Mononuclear cell (primary cell): ENCODE data around the gene DGKD. TPM values are rescaled to one million over a fixed set of nuclear protein-coding genes. Genes with fewer than 3 reads are reported as not detected.

Experiments used
- H3K27me3 ChIP-seq: 2 replicates; pipeline ENCODE4 v1.6.0; 2011; ENCODE audit warnings: low read length, control low read depth; ENCODE audit not compliant: insufficient read depth
- H3K4me1 ChIP-seq: 2 replicates; pipeline ENCODE4 v1.5.1; 2011; ENCODE audit warnings: mild to moderate bottlenecking, low read length, control low read depth; ENCODE audit not compliant: insufficient read depth
- H3K4me3 ChIP-seq: 2 replicates; pipeline ENCODE4 v1.5.1; 2011; ENCODE audit warnings: mild to moderate bottlenecking, low read length, moderate library complexity
- H3K9me3 ChIP-seq: 2 replicates; pipeline ENCODE4 v1.5.1; 2011; ENCODE audit warnings: low read depth, mild to moderate bottlenecking, control low read depth, low read length
- total RNA-seq: library from RNA; depleted of rRNA; stranded (reverse); fragments of >200 nt; gene quantifications from one replicate; pipeline ENCODE4 v1.2.3, GENCODE V29; 2012

DGKD gene
- total RNA-seq, 1 donor: 71.8 TPM

DNA sequence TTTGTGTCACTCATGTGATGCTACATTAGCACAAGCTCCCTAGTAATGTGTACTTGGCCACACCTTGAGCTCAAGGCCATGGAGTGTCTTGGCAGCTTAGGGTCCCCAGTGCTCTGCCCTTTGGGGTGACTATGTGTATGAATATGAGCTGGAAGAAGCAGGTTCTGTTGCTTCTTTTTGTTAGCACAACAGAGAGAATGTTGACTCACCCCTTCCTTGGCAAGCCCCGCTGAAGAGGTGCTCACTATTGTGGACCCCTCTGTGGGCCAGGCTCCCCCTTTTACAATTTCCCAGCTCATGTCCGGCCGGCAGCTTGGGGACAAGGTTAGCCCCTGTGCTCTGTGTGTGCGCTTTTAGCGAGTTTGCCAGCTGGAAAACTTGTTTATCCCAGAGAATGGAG lies 48.1 kb downstream of the DGKD start:
- Histone ChIP-seq H3K4me1 (peaks cover 29% of the 10 kb centered on the region), H3K4me3 (no peak overlapping the region), H3K27me3 (no peaks in the 10 kb centered on the region), H3K9me3 (no peaks in the 10 kb centered on the region)

DNA sequence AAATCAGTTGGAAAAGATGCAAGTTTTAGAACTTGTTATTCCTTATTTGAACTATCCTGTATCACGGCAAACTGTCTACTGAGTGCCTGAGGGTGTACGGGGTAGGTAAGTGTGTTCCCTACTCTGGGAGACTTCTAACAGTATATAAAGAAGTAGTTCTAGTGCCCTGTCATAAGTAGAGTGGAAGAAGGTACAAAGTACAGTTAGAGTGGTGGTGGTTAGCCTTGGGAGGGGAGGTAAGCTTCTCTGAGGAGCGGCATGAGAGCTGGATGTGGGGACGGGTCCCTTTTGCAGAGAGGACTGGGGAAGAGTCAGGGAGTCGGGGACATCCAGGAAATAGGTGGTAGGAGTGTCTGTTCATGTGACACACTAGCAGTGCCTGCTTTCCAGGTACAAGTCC lies 48.5 kb downstream of the DGKD start:
- Histone ChIP-seq H3K27me3 (no peaks in the 10 kb centered on the region), H3K4me1 (peaks cover 29% of the 10 kb centered on the region), H3K4me3 (no peak overlapping the region), H3K9me3 (no peaks in the 10 kb centered on the region)

DNA sequence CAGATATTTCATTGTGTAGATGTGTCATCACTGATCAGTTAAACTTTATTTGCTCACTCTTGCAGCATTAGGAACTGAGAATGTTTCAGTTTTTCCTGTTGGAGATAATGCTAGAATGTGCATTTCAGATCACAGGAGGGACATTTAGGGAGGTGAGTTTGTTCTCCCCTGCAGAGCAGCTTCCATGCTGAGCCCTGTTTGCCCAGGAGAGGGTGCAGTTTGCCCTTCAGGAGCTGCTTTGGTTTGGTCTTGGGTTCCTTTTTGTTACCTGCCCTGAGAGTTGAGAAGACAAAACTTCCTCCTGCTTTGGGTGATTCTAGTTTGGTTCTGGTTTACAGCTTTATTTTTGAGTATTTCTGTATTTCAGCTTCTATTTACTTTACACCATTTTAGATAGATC lies 49.9 kb downstream of the DGKD start:
- no peak overlapping the region for H3K4me3 ChIP-seq
- no peaks in the 10 kb centered on the region for H3K27me3 ChIP-seq
- no peaks in the 10 kb centered on the region for H3K9me3 ChIP-seq
- peaks cover 37% of the 10 kb centered on the region for H3K4me1 ChIP-seq

DNA sequence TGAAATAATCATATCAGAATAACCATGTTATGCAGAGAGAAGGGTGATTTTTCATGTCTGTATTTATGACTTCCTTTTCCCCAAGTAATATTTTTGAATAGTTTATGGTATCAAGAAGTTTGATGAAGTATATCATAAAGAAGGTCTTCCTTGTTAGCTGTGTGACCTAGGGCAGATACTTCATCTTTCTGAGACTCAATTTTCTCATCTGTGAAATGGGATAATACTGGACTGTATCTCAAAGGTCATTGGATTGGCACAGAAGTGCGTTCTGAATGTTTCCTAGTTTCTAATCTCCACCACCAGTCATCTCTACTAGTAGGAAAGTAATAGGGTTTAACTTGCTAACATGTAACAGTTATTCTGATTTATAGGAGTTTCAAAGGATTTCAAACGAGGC lies 52.6 kb downstream of the DGKD start:
- peaks cover 32% of the 10 kb centered on the region for H3K4me1 ChIP-seq

DNA sequence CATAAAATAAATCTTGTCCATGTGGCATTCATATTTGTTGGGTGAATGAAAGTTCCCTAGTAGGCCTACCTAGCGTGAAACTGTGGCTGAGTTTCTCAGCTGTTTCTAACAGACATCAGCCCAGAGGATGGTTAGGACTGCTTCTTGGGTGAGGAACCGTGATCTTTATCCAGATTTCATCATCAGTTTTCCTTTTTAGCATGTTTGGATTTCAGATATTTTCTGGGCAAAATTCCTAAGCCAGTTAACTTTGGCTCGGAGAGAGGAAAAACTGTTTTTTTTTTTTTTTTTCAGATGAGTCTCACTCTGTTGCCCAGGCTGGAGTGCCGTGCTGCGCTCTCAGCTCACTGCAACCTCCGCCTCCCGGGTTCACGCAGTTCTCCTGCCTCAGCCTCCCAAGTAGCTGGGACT lies 53.5 kb downstream of the DGKD start:
- peaks cover 24% of the 10 kb centered on the region for H3K9me3 ChIP-seq
- peaks cover 32% of the 10 kb centered on the region for H3K4me1 ChIP-seq
- H3K4me3 ChIP-seq: no peak overlapping the region
- H3K27me3 ChIP-seq: no peaks in the 10 kb centered on the region

More for the DNA sequence above, 52.6 kb downstream of the DGKD start:
- H3K9me3 ChIP-seq: peaks cover 16% of the 10 kb centered on the region
- H3K4me3 ChIP-seq: no peak overlapping the region
- H3K27me3 ChIP-seq: no peaks in the 10 kb centered on the region

GRCh38 chr2:233408366-233409285 lies 54.3 kb downstream of the DGKD start:
- Histone ChIP-seq H3K27me3 (no peaks in the 10 kb centered on the region), H3K4me1 (peaks cover 36% of the 10 kb centered on the region), H3K4me3 (no peak overlapping the region), H3K9me3 (peaks cover 24% of the 10 kb centered on the region)

GRCh38 chr2:233409286-233409991 lies 55.1 kb downstream of the DGKD start:
- Histone ChIP-seq H3K4me3 (no peak overlapping the region), H3K9me3 (peaks cover 24% of the 10 kb centered on the region), H3K27me3 (no peaks in the 10 kb centered on the region), H3K4me1 (peaks cover 39% of the 10 kb centered on the region)

DNA sequence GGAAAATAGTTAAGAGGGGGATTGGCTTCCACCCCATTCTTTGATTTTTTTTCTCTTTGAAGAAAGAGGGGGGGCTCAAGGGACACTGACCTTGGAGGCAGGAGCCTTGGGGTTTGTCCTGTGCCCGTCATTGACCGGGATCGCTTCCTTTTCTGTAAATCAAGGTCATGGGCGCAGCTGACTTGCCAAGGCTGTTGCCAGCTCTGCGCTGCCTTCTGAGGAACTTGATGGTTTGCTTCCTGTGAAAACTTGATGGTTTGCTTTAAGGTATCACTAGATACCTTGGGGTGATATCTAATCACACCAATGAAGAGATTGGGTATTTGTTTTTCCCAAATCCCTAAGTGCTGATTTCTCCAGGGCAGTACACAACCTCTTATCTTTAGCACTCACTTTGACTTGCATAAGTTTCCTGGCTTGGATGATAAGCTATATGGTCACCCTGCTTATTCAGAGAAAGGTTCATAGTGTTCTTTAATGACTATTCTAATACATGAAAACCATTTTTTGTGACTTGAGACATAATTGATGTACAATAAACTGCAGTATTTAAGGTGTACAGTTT lies 56.0 kb downstream of the DGKD start:
- Histone ChIP-seq H3K4me3 (no peak overlapping the region), H3K27me3 (no peaks in the 10 kb centered on the region), H3K9me3 (peaks cover 24% of the 10 kb centered on the region), H3K4me1 (peaks cover 44% of the 10 kb centered on the region)

DNA sequence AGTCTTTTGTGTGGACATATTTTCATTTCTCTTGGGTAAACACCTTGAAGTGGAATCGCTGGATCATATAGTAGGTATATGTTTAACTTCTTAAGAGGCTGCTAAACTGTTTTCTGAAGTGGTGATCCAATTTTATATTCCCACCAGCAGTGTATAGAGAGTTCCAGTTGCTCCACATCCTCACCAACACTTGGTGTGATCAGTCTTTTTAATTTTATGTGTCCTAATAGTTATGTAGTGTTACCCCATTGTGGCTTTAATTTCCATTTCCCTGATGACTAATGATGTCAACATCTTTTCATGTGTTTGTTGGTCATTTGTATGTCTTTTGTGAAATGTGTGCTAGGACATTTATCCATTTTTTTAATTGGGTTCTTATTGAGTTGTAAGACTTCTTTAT lies 56.9 kb downstream of the DGKD start:
- H3K27me3 ChIP-seq: no peaks in the 10 kb centered on the region
- peaks cover 24% of the 10 kb centered on the region for H3K9me3 ChIP-seq
- peaks cover 49% of the 10 kb centered on the region for H3K4me1 ChIP-seq
- no peak overlapping the region for H3K4me3 ChIP-seq

DNA sequence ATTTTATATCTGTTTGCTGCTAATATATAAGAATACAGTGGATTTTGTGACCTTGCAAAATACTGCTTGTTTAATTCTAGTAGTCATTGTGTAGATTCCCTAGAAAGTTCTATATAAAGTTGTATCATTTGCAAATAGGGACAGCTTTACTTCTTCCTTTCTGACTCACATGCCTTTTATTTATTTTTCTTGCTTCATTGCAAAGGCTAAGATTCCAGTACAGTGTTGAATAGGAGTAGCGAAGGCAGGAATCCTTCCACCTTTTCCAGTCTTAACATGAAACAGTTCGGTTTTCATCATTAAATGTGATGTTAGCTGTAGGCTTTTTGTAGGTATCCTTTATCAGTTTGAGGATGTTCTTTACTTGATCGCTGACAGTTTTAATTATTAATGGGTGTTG lies 58.1 kb downstream of the DGKD start:
- H3K4me3 ChIP-seq: no peak overlapping the region
- no peaks in the 10 kb centered on the region for H3K27me3 ChIP-seq
- H3K4me1 ChIP-seq: peaks cover 60% of the 10 kb centered on the region
- peaks cover 24% of the 10 kb centered on the region for H3K9me3 ChIP-seq

DNA sequence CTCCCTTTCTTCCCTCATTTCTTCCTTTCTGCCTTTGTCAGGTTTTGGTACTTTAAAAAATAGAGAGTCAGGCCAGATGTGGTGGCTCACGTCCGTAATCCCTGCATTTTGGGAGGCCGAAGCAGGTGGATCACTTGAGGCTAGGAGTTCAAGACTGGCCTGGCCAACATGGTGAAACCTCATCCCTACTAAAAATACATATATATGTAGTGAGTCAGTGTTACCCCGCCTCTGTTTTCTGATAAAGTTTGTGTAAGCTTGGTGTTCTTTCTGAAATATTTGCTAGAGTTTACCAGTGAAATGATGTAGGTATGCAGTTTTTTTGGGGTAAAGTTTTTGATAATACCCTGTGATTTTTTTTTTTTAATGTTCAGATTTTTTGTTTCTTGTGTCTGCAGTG lies 58.8 kb downstream of the DGKD start:
- Histone ChIP-seq H3K9me3 (peaks cover 24% of the 10 kb centered on the region), H3K4me3 (no peak overlapping the region), H3K27me3 (no peaks in the 10 kb centered on the region), H3K4me1 (peaks cover 64% of the 10 kb centered on the region)

- H3K4me1 ChIP-seq: peaks cover 64% of the 10 kb centered on the region
- H3K9me3 ChIP-seq: peaks cover 24% of the 10 kb centered on the region
- no peaks in the 10 kb centered on the region for H3K27me3 ChIP-seq
- no peak overlapping the region for H3K4me3 ChIP-seq
Observed at GRCh38 chr2:233413559-233414272, 59.4 kb downstream of the DGKD start.

GRCh38 chr2:233414273-233414654 lies 60.0 kb downstream of the DGKD start:
- peaks cover 65% of the 10 kb centered on the region for H3K4me1 ChIP-seq
- H3K9me3 ChIP-seq: peaks cover 24% of the 10 kb centered on the region
- no peaks in the 10 kb centered on the region for H3K27me3 ChIP-seq
- no peak overlapping the region for H3K4me3 ChIP-seq

DNA sequence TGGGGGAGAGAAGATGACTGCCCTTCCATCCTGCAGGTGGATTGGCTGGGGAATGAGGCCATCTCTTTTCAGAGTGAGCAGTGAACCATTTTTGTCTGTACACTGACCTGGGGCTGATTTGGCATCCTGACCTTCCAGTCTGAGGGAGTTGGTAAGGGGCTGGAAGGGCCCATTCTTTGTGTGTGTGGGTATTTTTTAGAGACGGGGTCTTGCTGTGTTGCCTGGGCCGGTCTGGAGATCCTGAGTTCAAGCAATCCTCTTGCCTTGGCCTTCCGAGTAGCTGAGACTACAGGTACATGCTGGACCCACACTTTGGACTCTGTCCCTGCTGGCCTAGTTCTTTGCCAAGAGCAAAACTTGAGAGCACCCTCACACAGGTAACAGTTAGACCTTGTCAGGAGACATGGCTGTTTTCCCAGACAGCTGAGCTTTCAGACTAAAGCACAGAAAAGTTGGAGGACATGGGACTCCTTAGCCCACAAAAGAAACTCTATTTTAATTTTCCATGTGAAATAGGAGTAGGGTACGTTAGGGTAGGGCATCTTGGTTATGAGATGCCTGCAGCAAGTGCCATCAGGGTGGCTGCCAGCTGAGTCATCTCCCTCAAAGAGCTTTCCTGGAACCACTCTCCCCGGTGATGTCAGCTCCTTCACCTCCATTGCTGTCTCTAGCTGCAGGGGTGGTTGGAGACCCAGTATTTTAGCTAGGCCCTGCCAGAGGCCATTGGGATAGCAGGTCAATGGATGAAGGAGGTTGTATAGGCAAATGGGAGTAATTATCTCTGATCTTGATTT lies 60.7 kb downstream of the DGKD start:
- peaks cover 65% of the 10 kb centered on the region for H3K4me1 ChIP-seq
- no peaks in the 10 kb centered on the region for H3K27me3 ChIP-seq
- H3K9me3 ChIP-seq: peaks cover 24% of the 10 kb centered on the region
- H3K4me3 ChIP-seq: no peak overlapping the region
